Activated B cell treated with CpG ODN at 0.5 μM for 24 hours (primary cell): Measurements from ENCODE around the gene TNF. TPM values are rescaled to one million over a fixed set of nuclear protein-coding genes. Genes with fewer than 3 reads are reported as not detected.

Source experiments
- ATAC-seq: fragments of 200-7000 bp; cut with Tn5 transposase; one replicate; pipeline ENCODE4 v1.10.0; 2021; ENCODE audit warnings: low read depth, mild to moderate bottlenecking, moderate library complexity
- CTCF ChIA-PET: fragments of 350-600 bp; sonication (Branson Sonifier 250); formaldehyde crosslinking; loops from one replicate; lab custom pipeline; 2021; ENCODE audit warnings: antibody characterized with exemption; lab: Charles Lee
- POLR2A ChIA-PET: fragments of 350-600 bp; sonication (Branson Sonifier 250); formaldehyde crosslinking; loops from one replicate; lab custom pipeline; 2021; ENCODE audit warnings: antibody characterized with exemption; lab: Charles Lee
- DNase-seq: peaks from one replicate; pipeline ENCODE4 v3.0.0; 2022
- H3K27ac Mint-ChIP-seq: one replicate; pipeline ENCODE4 v1.8.0; 2020; ENCODE audit warnings: mixed read lengths
- H3K27me3 Mint-ChIP-seq: one replicate; pipeline ENCODE4 v1.8.0; 2021; ENCODE audit warnings: mixed read lengths
- H3K36me3 Mint-ChIP-seq: one replicate; pipeline ENCODE4 v1.8.0; 2021; ENCODE audit warnings: low read depth, mixed read lengths
- H3K4me1 Mint-ChIP-seq: one replicate; pipeline ENCODE4 v1.8.0; 2021; ENCODE audit warnings: mixed read lengths
- H3K4me3 Mint-ChIP-seq: one replicate; pipeline ENCODE4 v1.8.0; 2020; ENCODE audit warnings: mild to moderate bottlenecking, mixed read lengths
- H3K9me3 Mint-ChIP-seq: one replicate; pipeline ENCODE4 v1.8.0; 2020; ENCODE audit warnings: mixed read lengths
- intact Hi-C: fragments of 100-400 bp; cut with micrococcal nuclease; formaldehyde crosslinking; loops from one replicate; pipeline ENCODE4 v1.15.1; 2024
- total RNA-seq: library from RNA; stranded (reverse); gene quantifications from 2 replicates; pipeline ENCODE4 v1.2.3, GENCODE V29; 2022
- TF ChIP-seq, protein P1 (sequence below): fragments of 200-600 bp; IDR thresholded peaks from one replicate; pipeline ENCODE4 v1.8.0; 2022; ENCODE audit warnings: antibody characterized with exemption, mild to moderate bottlenecking

The TNF gene
- total RNA-seq, 1 donor from 2014 or later, result 139 TPM

GRCh38 chr6:31609519-31610406 lies 34.4 kb downstream of the TNF start:
- ChIA-PET POLR2A (interaction anchor here (0.6 to 1.3 kb wide), 4 partner anchors 48 to 1722 kb away, joined by 3 to 9 read pairs (median 4); partner anchors contain the start of gene DDX39B), CTCF (interaction anchor here (1.9 to 2.4 kb wide), 2 partner anchors 11 to 59 kb away, joined by 5 to 16 read pairs; no protein-coding TSS in a partner anchor)

GRCh38 chr6:31610968-31611367 lies 35.6 kb downstream of the TNF start:
- H3K36me3 Mint-ChIP-seq, result no peaks in the 10 kb centered on the region
- TF ChIP-seq, protein P1, sequence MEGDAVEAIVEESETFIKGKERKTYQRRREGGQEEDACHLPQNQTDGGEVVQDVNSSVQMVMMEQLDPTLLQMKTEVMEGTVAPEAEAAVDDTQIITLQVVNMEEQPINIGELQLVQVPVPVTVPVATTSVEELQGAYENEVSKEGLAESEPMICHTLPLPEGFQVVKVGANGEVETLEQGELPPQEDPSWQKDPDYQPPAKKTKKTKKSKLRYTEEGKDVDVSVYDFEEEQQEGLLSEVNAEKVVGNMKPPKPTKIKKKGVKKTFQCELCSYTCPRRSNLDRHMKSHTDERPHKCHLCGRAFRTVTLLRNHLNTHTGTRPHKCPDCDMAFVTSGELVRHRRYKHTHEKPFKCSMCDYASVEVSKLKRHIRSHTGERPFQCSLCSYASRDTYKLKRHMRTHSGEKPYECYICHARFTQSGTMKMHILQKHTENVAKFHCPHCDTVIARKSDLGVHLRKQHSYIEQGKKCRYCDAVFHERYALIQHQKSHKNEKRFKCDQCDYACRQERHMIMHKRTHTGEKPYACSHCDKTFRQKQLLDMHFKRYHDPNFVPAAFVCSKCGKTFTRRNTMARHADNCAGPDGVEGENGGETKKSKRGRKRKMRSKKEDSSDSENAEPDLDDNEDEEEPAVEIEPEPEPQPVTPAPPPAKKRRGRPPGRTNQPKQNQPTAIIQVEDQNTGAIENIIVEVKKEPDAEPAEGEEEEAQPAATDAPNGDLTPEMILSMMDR, result no peak
- ATAC-seq (no peak), DNase-seq (no peak)
- CTCF ChIA-PET, result interaction anchor here (0.7 to 2.4 kb wide), 3 partner anchors 13 to 219 kb away, joined by 3 to 16 read pairs (median 4); partner anchors contain the start of genes HSPA1A and HSPA1L
- no peaks in the 10 kb centered on the region for H3K9me3 Mint-ChIP-seq
- H3K27ac Mint-ChIP-seq, result no peak overlapping the region
- H3K4me1 Mint-ChIP-seq, result peaks cover 25% of the 10 kb centered on the region
- intact Hi-C loops, result no loop called here
- POLR2A ChIA-PET, result interaction anchor here (0.9 to 1.3 kb wide), 3 partner anchors 12 to 70 kb away, joined by 3 to 4 read pairs (median 3); partner anchors contain the start of gene DDX39B
- no peak overlapping the region for H3K4me3 Mint-ChIP-seq
- no peaks in the 10 kb centered on the region for H3K27me3 Mint-ChIP-seq

More at GRCh38 chr6:31609519-31610406, 34.4 kb downstream of the TNF start:
- Mint-ChIP-seq H3K27me3 (no peaks in the 10 kb centered on the region), H3K36me3 (no peaks in the 10 kb centered on the region), H3K4me1 (peaks cover 13% of the 10 kb centered on the region), H3K9me3 (no peaks in the 10 kb centered on the region), H3K4me3 (no peak overlapping the region), H3K27ac (no peak overlapping the region)
- DNase-seq (no peak), ATAC-seq (no peak)
- intact Hi-C loops, result no loop called here
- TF ChIP-seq, protein P1, result no peak

DNA sequence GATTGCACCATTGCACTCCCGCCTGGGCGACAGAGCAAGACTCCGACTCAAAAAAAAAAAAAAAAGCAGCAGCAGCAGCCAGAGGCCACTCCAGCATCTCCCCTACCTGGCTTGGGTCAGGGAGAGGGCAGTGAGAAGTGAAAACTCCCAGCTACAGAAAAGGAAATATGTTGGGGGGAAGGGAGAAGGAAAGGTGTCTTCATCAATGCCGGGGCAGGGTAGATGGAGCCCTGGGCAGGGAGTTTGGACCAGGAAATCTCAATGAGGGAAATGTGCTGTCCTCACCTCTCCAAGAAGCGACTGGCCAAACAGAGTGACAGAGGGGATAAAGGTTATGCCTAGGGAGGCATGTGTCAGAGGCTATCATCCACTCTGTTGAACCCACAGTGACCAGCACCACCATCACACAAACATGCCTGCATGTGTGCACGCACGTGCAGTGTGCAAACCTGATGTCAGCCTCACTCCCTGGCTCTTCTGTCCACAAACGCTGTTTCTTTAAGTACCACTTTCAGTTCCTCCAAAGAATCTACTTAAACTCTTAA lies 38.8 kb downstream of the TNF start:
- peak overlapping the region; percentile 80 for H3K27ac Mint-ChIP-seq
- CTCF ChIA-PET, result interaction anchor here (3.2 kb wide), 1 partner anchor 16 kb away, joined by 17 read pairs; no protein-coding TSS in a partner anchor

GRCh38 chr6:31614684-31615578 lies 39.6 kb downstream of the TNF start, which contains the start of gene AIF1:
TSS of gene AIF1 (plus strand) at chr6:31615234. CDS start at chr6:31615330, 96 bp downstream.
- no peak for DNase-seq
- H3K9me3 Mint-ChIP-seq, result peaks cover 1% of the 10 kb centered on the region
- TF ChIP-seq, protein P1, result no peak
- H3K4me3 Mint-ChIP-seq, result peak within 1 kb of the TSS; percentile 44
- ChIA-PET POLR2A (interaction anchor here (0.6 to 1.5 kb wide), 9 partner anchors 16 to 218 kb away, joined by 3 to 10 read pairs (median 4); partner anchors contain the start of genes BAG6, DDX39B and NCR3), CTCF (interaction anchor here (1.8 to 3.2 kb wide), 2 partner anchors 17 to 64 kb away, joined by 6 to 17 read pairs; no protein-coding TSS in a partner anchor)
- H3K27me3 Mint-ChIP-seq, result no peaks in the 10 kb centered on the region
- peaks cover 40% of the 10 kb centered on the region for H3K4me1 Mint-ChIP-seq
- intact Hi-C loops, result no loop called here
- H3K27ac Mint-ChIP-seq, result peak within 1 kb of the TSS; percentile 80
- ATAC-seq, result peak; percentile 38
- peaks cover under 1% of the 10 kb centered on the region for H3K36me3 Mint-ChIP-seq

More for the DNA sequence above, 38.8 kb downstream of the TNF start:
- DNase-seq (no peak), ATAC-seq (peak; percentile 61)
- Mint-ChIP-seq H3K4me3 (no peak overlapping the region), H3K9me3 (no peaks in the 10 kb centered on the region), H3K4me1 (peaks cover 34% of the 10 kb centered on the region), H3K27me3 (no peaks in the 10 kb centered on the region), H3K36me3 (no peaks in the 10 kb centered on the region)
- TF ChIP-seq, protein P1, result no peak
- intact Hi-C loops, result no loop called here
- POLR2A ChIA-PET, result interaction anchor here (0.7 to 1.5 kb wide), 9 partner anchors 11 to 145 kb away, joined by 3 to 12 read pairs (median 5); partner anchors contain the start of genes BAG6, DDX39B and NCR3
